ENCODE data around the gene HTR3D.

DNA sequence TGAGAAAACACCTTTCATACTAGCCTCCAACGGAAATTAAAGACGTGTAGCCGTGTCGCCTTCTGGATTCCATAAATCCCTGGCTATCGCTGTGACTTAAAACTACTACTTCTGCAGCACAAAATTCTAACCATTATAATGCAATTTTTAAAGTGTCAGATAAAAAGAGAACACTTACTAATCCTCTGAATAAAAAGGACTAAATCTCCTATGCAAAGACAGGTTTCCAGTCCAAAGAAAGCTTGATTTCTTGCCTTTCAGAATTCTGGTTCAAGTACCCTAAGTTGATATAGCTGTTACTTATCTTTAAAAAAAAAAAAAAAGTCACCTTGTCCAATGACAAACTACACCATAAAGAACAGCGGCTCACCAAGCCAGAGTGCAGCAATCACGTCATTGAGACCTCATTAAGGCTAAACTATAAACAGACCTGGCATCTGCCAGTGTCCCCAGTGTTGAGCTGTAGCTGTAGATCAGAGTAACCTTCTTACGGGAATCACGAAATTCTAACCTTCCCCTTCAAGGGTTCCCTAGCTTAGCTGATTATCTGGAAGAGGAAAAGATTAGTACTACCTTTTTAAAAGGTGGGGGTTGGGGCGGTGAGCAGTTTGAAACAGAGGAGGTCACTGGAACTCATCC is 16.0 kb upstream of the HTR3D start:
- TF ChIP-seq, protein P1, sequence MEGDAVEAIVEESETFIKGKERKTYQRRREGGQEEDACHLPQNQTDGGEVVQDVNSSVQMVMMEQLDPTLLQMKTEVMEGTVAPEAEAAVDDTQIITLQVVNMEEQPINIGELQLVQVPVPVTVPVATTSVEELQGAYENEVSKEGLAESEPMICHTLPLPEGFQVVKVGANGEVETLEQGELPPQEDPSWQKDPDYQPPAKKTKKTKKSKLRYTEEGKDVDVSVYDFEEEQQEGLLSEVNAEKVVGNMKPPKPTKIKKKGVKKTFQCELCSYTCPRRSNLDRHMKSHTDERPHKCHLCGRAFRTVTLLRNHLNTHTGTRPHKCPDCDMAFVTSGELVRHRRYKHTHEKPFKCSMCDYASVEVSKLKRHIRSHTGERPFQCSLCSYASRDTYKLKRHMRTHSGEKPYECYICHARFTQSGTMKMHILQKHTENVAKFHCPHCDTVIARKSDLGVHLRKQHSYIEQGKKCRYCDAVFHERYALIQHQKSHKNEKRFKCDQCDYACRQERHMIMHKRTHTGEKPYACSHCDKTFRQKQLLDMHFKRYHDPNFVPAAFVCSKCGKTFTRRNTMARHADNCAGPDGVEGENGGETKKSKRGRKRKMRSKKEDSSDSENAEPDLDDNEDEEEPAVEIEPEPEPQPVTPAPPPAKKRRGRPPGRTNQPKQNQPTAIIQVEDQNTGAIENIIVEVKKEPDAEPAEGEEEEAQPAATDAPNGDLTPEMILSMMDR (optimal IDR thresholded peaks at IDR 0.05 in 1 of 3, IDR thresholded peaks at IDR 0.05 in 1 of 3, conservative IDR thresholded peaks at IDR 0.05 in 1 of 3; ENCODE audit: extremely low read depth in 1 of 3, insufficient read depth in 2 of 3, low read length in 3 of 3) = no peak
- no peak for TF ChIP-seq EZH2 (IDR thresholded peaks at IDR 0.05; ENCODE audit: low read length)

All from keratinocyte (primary cell).